ENCODE results near the gene TOGARAM2.

Gene TOGARAM2

DNA sequence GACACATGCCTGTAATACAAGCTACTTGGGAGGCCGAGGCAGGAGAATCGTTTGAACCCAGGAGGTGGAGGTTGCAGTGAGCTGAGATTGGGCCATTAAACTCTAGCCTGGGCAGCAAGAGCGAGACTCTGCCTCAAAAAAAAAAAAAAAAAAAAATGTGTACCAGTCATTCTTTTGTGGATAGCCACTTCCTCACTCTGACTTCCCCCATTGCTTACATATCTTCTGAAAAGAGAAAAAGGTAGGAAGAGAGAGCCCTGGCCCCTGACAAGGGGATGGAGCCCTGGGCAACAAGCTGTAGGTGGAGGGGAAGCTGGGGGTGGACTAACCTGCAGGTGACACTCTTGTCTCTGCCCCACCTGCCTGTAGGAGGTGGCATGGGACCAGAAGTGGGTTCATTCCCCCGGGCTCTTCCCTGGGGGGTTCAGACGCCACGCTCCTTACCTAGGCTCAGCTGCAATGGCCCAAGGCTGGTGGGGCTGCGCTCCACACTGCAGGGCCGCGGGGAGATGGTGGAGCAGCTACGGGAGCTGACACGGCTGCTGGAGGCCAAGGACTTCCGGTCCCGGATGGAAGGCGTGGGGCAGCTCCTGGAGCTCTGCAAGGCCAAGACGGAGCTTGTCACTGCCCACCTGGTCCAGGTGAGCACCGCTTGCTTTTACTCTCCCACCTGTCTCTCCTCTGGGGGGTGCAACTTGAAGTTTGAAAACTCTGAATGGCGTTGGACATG lies 54.1 kb downstream of the TOGARAM2 start:
- Histone ChIP-seq H3K9me3 (ENCODE audit: control insufficient read depth, insufficient read depth, low read length) (no peaks in the 10 kb centered on the region), H3K9ac (ENCODE audit: low read depth, low read length) (no peak overlapping the region), H3K4me1 (ENCODE audit: insufficient read depth, low read length) (peaks cover 3% of the 10 kb centered on the region; the same call in 1 of the 2 replicates), H3K36me3 (ENCODE audit: insufficient read depth, low read length) (no peaks in the 10 kb centered on the region)

DNA sequence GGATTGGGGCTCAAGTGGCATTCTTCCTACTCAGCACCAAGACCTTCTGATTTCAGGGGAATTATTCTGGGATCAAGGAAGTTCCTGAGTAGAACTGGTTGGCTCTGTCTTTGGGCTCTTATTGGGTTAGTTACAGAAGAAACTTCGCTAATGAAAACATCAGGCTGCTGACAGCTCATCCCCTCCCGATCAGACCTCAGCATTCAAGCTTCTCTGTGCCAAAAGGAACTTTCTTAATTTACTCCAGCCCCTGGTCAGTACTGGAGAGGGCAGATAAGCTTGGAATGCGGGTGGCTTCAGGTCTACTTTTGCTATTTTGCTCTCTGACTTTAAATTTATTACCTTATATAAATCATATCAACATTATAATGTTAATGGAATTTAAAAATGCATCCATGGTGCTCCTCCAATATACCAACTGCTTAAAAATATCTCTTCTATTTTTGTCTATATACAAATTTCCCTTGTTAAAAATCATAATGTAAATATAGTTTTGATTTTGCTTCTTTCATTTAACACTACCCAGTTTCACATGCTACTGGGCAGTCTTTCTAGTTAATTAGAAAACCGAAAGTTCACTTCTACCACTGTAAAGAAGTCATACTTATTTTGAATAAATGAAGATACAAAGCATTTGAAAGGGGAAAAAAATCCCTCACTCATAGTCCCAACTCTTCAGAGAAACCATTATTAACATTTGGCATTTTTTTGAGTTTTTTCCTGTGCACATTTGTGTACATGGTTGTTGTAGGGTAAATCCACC lies 58.8 kb downstream of the TOGARAM2 start:
- Histone ChIP-seq H3K36me3 (ENCODE audit: insufficient read depth, low read length) (no peaks in the 10 kb centered on the region), H3K9me3 (ENCODE audit: control insufficient read depth, insufficient read depth, low read length) (no peaks in the 10 kb centered on the region), H3K4me1 (ENCODE audit: insufficient read depth, low read length) (no peaks in the 10 kb centered on the region), H3K9ac (ENCODE audit: low read depth, low read length) (no peak overlapping the region)

DNA sequence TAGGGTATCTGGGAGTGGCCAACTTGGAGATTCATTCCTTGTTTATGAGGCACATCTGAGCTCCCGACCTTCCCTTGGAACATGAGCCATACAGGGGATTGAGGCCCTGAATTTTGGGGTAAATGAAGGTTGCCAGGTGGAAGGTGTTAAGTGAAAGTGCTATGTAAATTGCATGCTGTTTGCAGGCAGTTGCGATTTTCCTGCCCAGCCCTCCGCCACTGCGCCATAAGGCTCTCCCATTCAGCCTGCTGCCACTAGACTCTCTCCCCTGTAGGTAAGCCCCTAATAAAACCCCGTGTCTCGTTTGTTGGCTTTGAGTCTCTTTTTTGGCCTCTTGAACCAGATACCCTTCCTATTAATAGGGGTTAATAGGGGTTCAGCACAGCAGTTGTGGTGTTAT lies 59.5 kb downstream of the TOGARAM2 start:
- H3K4me1 ChIP-seq (ENCODE audit: insufficient read depth, low read length), result no peaks in the 10 kb centered on the region
- no peak overlapping the region for H3K9ac ChIP-seq (ENCODE audit: low read depth, low read length)

DNA sequence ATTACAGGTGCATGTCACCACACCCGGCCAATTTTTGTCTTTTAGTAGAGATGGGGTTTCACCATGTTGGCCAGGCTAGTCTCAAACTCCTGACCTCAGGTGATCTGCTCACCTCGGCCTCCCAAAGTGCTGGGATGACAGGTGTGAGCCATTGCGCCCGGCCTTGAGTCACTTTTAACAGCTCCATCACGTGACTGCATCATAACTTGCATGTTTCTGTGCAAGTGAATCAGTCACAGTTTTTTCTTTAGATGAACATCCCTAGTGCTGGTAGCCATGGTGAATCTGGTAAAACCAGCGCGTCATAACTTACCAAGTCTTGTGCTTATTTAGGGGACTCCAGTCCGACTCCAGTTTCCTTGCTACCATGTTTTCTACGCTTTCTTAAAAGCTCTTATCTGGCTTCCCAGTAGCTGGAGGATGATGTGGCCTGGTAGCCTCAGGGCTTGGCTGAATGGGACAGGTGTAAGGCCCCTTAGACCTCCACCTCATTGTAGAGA lies 60.1 kb downstream of the TOGARAM2 start:
- H3K9me3 ChIP-seq (ENCODE audit: control insufficient read depth, insufficient read depth, low read length), result no peaks in the 10 kb centered on the region
- H3K9ac ChIP-seq (ENCODE audit: low read depth, low read length), result no peak overlapping the region
- no peaks in the 10 kb centered on the region for H3K4me1 ChIP-seq (ENCODE audit: insufficient read depth, low read length)
- no peaks in the 10 kb centered on the region for H3K36me3 ChIP-seq (ENCODE audit: insufficient read depth, low read length)

More for the DNA sequence above, 59.5 kb downstream of the TOGARAM2 start:
- Histone ChIP-seq H3K9me3 (ENCODE audit: control insufficient read depth, insufficient read depth, low read length) (no peaks in the 10 kb centered on the region), H3K36me3 (ENCODE audit: insufficient read depth, low read length) (no peaks in the 10 kb centered on the region)

DNA sequence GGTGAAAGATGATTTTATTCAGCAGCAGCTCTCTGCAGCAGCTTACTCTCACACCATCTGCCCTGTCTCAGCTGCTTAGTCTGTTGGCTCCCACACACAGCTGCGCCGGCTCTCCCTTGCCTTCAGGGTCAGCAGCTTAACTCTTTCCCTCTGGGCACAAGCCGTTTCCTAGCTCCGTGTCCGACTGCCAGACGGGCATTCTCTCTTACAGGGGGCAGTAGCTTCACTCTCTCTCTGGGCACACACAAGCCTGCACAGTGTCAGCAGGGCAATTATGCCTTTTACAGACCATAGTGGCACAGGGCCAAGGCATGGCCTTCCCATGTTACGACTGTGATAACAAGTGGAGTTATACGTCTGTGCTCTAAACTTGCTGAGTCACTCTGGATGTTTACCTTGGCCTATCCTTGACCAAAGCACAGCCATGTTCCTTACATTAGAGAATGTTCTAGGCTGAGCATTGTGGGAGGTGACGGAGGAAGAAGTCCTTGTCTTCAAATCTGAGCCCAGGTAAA lies 61.5 kb downstream of the TOGARAM2 start:
- Histone ChIP-seq H3K36me3 (ENCODE audit: insufficient read depth, low read length) (no peaks in the 10 kb centered on the region), H3K9me3 (ENCODE audit: control insufficient read depth, insufficient read depth, low read length) (no peaks in the 10 kb centered on the region), H3K4me1 (ENCODE audit: insufficient read depth, low read length) (no peaks in the 10 kb centered on the region), H3K9ac (ENCODE audit: low read depth, low read length) (no peak overlapping the region)

DNA sequence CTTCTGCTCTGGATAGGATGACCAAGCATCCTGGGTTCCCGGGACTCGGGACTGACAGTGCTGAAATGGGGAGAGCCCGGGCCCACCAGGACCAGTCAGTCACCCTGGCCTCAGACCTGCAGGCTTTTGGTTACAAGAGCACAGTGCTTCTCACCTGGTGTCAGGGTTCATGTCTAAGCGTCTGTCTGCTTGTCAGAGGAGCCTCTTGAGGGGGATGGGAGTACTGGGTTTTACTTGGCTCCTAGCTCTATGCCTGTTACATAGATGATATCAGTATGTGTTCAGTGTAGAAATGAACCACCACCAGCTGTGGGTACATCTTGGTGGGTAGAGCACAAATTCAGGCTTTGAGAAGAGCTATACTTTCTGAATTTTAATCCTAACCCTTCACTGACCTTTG lies 63.4 kb downstream of the TOGARAM2 start:
- H3K36me3 ChIP-seq (ENCODE audit: insufficient read depth, low read length), result no peaks in the 10 kb centered on the region
- no peak overlapping the region for H3K9ac ChIP-seq (ENCODE audit: low read depth, low read length)
- no peaks in the 10 kb centered on the region for H3K9me3 ChIP-seq (ENCODE audit: control insufficient read depth, insufficient read depth, low read length)
- H3K4me1 ChIP-seq (ENCODE audit: insufficient read depth, low read length), result no peaks in the 10 kb centered on the region

DNA sequence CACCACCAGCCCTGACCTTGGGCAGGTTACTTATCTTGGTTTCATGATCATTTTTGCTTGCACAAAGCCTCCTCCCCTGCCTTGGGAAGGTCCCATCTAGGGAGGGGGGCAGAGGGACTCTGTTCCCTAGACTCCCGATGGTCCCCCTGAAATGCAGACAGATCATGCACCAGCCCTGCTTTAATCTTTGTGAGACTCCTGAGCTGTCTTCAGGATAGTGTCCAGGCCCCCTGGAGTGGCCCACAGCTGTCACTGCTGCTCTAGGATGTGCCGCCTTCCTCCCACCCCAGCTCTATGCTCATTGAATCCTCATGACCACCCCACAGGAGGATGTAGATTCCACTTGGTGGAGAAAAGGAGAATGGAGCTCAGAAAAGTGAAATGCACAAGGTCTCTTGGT lies 65.2 kb downstream of the TOGARAM2 start:
- Histone ChIP-seq H3K9ac (ENCODE audit: low read depth, low read length) (no peak overlapping the region), H3K9me3 (ENCODE audit: control insufficient read depth, insufficient read depth, low read length) (no peaks in the 10 kb centered on the region), H3K36me3 (ENCODE audit: insufficient read depth, low read length) (no peaks in the 10 kb centered on the region), H3K4me1 (ENCODE audit: insufficient read depth, low read length) (no peaks in the 10 kb centered on the region)

DNA sequence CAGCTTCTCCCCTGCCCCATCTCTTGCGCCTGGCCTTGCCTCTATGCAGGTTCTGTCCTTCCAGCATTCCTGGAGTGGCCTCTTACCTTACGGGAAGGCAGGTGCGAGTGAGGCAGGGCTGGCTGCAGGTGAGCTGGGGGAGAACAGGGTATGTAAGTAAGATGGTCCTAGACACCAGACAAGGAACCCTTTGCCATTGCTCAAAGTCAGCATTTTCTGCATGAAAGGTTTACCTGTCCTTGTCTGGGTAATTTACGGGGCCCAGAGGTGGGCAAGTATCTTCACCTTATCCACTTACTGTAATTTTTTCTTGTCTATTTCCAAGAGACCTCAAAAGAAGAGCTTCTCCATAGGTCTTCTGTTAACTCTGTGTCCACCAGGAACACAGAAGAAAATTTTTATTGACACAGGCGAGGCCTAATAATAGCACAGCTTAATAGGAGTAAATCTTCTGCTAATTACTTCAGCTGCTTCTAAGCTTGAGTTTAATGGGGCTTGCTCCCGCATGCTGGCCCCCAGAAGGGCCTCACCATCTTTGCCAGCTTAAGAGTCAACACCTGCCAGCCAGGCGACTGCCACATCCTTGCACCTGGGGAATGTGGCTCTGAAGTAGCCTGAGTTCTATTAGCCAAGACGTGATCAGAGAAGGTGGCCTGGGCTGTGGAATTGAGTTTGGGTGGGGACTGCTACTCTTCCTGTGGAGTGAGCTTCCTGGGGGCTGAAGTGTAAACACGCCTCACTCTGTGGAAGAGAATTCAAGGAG lies 66.2 kb downstream of the TOGARAM2 start:
- Histone ChIP-seq H3K9me3 (ENCODE audit: control insufficient read depth, insufficient read depth, low read length) (no peaks in the 10 kb centered on the region), H3K9ac (ENCODE audit: low read depth, low read length) (no peak overlapping the region), H3K4me1 (ENCODE audit: insufficient read depth, low read length) (no peaks in the 10 kb centered on the region), H3K36me3 (ENCODE audit: insufficient read depth, low read length) (no peaks in the 10 kb centered on the region)

DNA sequence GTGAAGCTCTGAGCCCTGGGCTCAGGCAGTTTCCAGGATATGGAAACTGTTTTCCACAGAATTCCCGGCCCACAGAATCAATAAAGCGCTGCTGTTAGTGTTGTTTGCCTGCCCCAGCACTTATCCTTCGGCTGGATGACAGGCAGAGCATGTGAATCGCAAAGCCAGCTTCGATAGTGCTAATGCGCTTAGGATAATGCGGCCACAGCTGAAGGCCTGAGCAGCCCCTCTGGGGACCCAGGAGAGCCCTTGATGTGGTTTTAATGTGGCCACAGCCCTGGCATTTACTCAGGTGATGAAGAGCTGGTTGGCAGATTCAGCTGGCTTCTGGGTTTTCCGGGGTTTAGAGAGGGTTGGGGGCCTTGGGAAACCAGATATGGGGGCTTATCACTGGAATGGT lies 69.5 kb downstream of the TOGARAM2 start:
- H3K4me1 ChIP-seq (ENCODE audit: insufficient read depth, low read length), result peaks cover 13% of the 10 kb centered on the region
- no peaks in the 10 kb centered on the region for H3K9me3 ChIP-seq (ENCODE audit: control insufficient read depth, insufficient read depth, low read length)
- no peaks in the 10 kb centered on the region for H3K36me3 ChIP-seq (ENCODE audit: insufficient read depth, low read length)
- H3K9ac ChIP-seq (ENCODE audit: low read depth, low read length), result no peak overlapping the region

DNA sequence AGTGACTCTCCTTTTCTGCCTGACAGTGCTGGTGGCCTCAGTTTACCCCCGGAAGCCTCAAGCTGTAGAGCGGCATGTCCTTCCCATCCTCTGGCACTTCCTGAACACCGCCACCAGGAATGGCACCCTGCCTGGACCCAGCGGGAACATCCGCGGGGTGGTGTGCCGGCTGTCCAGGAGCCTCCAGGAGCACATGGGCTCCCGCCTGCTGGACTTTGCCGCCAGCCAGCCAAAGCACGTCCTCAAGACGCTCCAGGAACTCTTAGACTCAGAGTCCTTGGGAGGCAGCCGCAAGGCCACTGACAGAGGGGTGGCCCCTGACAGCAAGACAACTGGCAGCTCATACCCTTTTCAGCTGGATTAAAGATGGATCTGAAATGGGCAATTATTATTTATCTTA lies 70.6 kb downstream of the TOGARAM2 start:
- no peaks in the 10 kb centered on the region for H3K36me3 ChIP-seq (ENCODE audit: insufficient read depth, low read length)
- peaks cover 13% of the 10 kb centered on the region for H3K4me1 ChIP-seq (ENCODE audit: insufficient read depth, low read length)
- no peak overlapping the region for H3K9ac ChIP-seq (ENCODE audit: low read depth, low read length)
- H3K9me3 ChIP-seq (ENCODE audit: control insufficient read depth, insufficient read depth, low read length), result no peaks in the 10 kb centered on the region

DNA sequence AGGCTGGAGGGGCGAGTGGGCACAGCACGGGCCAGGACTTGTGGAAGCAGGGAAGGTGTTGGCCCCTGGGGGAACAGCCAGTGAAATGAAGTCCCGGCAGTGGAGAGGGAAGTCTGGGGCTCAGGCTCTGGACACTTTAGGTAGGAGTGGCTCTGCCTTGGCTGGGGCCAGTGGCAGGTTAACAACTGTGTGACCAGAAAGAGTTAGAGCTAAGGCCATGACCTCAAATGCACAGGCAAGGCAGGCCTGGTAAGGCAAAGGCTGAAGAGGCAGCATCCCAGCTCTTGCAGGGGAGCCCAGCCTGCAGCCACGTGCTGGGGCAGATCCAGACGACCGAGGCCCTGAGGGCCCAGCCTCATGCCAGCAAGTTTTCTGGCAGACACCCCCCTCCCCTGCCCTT lies 71.7 kb downstream of the TOGARAM2 start:
- peaks cover 13% of the 10 kb centered on the region for H3K4me1 ChIP-seq (ENCODE audit: insufficient read depth, low read length)
- no peaks in the 10 kb centered on the region for H3K9me3 ChIP-seq (ENCODE audit: control insufficient read depth, insufficient read depth, low read length)
- H3K36me3 ChIP-seq (ENCODE audit: insufficient read depth, low read length), result no peaks in the 10 kb centered on the region
- no peak overlapping the region for H3K9ac ChIP-seq (ENCODE audit: low read depth, low read length)

DNA sequence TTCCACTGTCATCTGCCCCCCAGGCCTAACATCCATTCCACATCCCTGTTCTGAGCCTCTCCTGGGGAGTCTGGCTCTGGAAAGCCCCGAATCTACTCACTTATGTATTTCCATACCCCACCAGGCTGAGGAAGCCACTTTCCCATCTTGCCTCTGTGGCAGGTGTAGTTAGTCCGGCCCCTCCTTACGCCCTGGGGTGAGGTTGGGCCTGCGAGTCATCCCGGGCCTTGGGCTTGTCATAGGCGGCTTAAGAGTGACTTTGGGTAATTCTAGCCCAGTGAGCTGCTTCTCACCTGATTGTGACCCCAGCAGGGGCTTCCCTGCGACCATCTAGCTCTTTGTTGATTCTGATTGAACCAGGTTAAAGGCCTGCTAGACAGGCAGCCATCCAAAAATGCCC lies 72.1 kb downstream of the TOGARAM2 start:
- H3K4me1 ChIP-seq (ENCODE audit: insufficient read depth, low read length), result peaks cover 13% of the 10 kb centered on the region
- no peak overlapping the region for H3K9ac ChIP-seq (ENCODE audit: low read depth, low read length)
- H3K36me3 ChIP-seq (ENCODE audit: insufficient read depth, low read length), result no peaks in the 10 kb centered on the region
- no peaks in the 10 kb centered on the region for H3K9me3 ChIP-seq (ENCODE audit: control insufficient read depth, insufficient read depth, low read length)

DNA sequence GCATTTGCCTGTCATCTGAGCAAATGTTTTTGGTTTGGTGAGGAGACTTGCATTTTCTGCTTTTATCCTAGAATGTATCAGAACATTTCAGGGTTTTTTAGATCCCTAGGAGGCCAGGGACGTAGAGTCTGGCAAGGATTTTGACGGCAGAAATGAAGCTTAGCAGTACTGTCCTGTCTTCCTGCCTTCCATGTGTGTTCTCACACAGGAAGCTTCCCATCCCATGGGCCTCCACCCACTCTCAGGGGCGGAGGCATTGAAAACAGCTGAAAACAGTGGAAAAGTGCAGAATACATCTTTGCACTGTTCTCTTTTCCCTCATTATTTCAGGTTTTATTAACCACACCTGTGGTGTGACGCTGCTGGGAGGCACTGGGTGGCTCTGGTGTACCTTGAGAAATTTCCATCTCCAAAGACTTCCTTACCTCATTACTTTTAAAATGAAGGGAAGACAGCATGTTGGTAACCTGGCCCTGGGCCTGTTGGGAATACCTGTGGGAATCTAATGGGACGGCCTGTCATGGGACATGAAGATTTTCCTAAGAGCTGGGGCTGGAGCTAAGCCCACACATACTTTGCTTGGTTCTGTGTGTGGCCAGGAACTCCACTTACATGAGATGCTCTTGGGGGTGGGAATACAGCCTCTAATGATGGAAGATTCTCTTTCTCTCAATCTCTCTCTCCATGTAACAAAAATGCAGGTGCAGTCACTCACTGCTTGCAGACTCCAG lies 72.7 kb downstream of the TOGARAM2 start:
- Histone ChIP-seq H3K9me3 (ENCODE audit: control insufficient read depth, insufficient read depth, low read length) (no peaks in the 10 kb centered on the region), H3K9ac (ENCODE audit: low read depth, low read length) (no peak overlapping the region), H3K4me1 (ENCODE audit: insufficient read depth, low read length) (peaks cover 13% of the 10 kb centered on the region), H3K36me3 (ENCODE audit: insufficient read depth, low read length) (no peaks in the 10 kb centered on the region)

DNA sequence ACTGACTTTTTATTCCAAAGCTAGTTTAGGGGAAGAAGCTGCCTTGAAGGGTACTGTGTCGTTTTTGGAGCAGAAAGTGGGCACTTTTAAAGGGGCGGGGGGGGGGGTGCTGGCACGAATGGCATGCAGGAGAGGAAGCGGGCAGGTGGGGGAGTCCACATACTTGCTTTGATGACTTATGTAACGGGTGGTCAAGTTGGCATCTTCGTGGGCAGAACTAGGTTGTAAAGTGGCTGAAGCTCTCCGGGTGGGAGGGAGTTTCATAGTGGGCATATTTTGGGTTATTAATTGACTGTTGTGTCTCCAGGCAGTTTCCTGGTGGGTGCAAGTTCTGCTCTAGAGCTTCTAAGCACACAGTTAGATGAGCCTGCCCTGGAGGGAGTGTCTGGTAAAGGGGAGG lies 73.3 kb downstream of the TOGARAM2 start:
- Histone ChIP-seq H3K9ac (ENCODE audit: low read depth, low read length) (no peak overlapping the region), H3K4me1 (ENCODE audit: insufficient read depth, low read length) (peaks cover 13% of the 10 kb centered on the region), H3K9me3 (ENCODE audit: control insufficient read depth, insufficient read depth, low read length) (no peaks in the 10 kb centered on the region), H3K36me3 (ENCODE audit: insufficient read depth, low read length) (no peaks in the 10 kb centered on the region)

Data from ES-I3 (cell line).